ENCODE results near the gene ZNF23. TPM values are rescaled to one million over a fixed set of nuclear protein-coding genes. Genes with fewer than 3 reads are reported as not detected.

ZNF23 gene
- polyA plus RNA-seq, 10 donors: 9.1 to 14.0 (median 10.6) TPM

- no peak for DNase-seq
These were observed 62.1 kb downstream of the ZNF23 start for GRCh38 chr16:71399801-71400563.

Other genes with a start within 250 kb of the ZNF23 start
- 1 to 10 TPM in 9 of 10 donors, under 1 TPM in 1; 0.60 to 4.9 (median 1.6) TPM for gene HYDIN, start 231.5 kb downstream of the ZNF23 start, polyA plus RNA-seq (ENCODE audit: insufficient read length in 10 of 10)
- 10 to 100 TPM; 17.4 to 32.7 (median 23.5) TPM for gene CMTR2, start 172.8 kb downstream of the ZNF23 start, polyA plus RNA-seq (ENCODE audit: insufficient read length in 10 of 10)
- 1 to 10 TPM in 6 of 10 donors, under 1 TPM in 4; 0.46 to 3.1 (median 1.1) TPM for gene CALB2, start 103.5 kb downstream of the ZNF23 start, polyA plus RNA-seq (ENCODE audit: insufficient read length in 10 of 10)
- gene TLE7, start 20.2 kb downstream of the ZNF23 start, polyA plus RNA-seq (ENCODE audit: insufficient read length in 10 of 10): not detected
- gene ZNF19, start 27.1 kb upstream of the ZNF23 start, polyA plus RNA-seq (ENCODE audit: insufficient read length in 10 of 10): 1 to 10 TPM; 1.7 to 3.5 (median 2.5) TPM
- gene CHST4, start 64.2 kb upstream of the ZNF23 start, polyA plus RNA-seq (ENCODE audit: insufficient read length in 10 of 10): under 1 TPM in 2 of 10 donors, not detected in 8; 0.08 to 0.09 TPM
- gene TAT, start 114.8 kb upstream of the ZNF23 start, polyA plus RNA-seq (ENCODE audit: insufficient read length in 10 of 10): under 1 TPM in 1 of 10 donors, not detected in 9; 0.05 TPM
- gene MARVELD3, start 163.9 kb upstream of the ZNF23 start, polyA plus RNA-seq (ENCODE audit: insufficient read length in 10 of 10): 1 to 10 TPM in 2 of 10 donors, under 1 TPM in 7, not detected in 1; 0.24 to 1.6 (median 0.40) TPM

All from muscle of back (tissue), 11 donors.